Activated gamma-delta T cell treated with Interleukin-2 at 50 U/mL for 16 hours (primary cell): Measurements from ENCODE around the gene RALGAPA2.

Source experiments
- DNase-seq: peaks from one replicate; pipeline ENCODE4 v3.0.0-alpha.2; 2020

Gene RALGAPA2

GRCh38 chr20:20712474-20713243 is at the start of gene RALGAPA2:
RALGAPA2 (minus strand) TSS chr20:20712644; CDS start chr20:20712480, 164 bp downstream.
- peak; percentile 95 for DNase-seq

- no peak for DNase-seq
Observed at GRCh38 chr20:20761301-20761700, 48.9 kb upstream of the RALGAPA2 start.

DNA sequence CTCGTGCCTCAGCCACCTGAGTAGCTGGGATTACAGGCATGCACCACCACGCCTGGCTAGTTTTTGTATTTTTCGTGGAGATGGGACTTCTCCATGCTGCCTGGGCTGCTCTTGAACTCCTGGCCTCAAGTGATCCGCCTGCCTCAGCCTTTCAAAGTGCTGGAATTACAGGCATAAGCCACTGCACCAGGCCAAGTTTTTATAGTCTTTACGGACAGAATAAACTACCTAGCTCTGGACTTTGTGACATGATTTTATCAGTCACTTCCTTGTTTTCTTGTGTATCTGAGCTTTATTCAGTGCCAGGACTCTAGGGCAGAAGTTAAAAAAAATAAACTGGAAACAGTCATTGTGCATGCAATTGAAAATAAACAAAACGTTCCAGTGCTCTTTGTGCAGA is 46.7 kb upstream of the RALGAPA2 start:
- no peak for DNase-seq

GRCh38 chr20:20755674-20756319 is 43.4 kb upstream of the RALGAPA2 start:
- DNase-seq = no peak

DNA sequence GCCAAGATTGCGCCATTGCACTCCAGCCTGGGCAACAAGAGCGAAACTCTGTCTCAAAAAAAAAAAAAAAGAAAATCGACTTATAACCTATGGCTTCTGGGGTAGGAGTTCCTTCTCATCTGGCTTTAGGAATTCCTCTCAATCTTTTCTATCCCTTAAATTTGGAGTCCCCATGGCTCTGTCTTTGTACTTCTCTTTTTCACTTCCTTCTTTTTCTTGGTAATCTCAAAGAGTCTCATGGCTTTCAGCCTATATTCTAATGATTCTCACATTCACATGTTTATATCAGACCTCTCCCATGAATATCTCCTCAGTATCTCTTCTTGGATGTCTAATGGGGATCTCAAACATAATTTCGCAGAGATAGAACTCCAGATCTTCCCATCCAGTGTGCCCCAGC is 42.8 kb upstream of the RALGAPA2 start:
- no peak for DNase-seq

DNA sequence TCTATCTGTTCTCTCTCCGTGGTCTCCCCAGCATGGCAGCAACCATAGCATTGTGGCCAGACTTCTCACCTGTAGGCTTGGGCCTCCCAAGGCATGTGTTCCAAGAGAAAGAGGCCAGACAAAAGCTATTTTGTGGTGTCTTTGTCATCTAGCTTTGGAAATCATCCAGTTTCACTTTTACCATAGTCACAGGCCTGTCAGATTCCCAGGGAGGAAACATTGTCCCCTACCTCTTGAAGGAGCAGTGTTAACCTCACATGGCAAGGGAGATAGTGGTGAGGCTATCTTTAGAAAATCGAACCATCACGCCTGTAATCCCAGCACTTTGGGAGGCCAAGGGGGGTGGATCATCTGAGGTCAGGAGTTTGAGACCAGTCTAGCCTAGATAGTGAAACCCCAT is 42.3 kb upstream of the RALGAPA2 start:
- no peak for DNase-seq

- DNase-seq = no peak
Observed at GRCh38 chr20:20752712-20753111, 40.3 kb upstream of the RALGAPA2 start.

GRCh38 chr20:20747298-20747697 is 34.9 kb upstream of the RALGAPA2 start:
- DNase-seq = no peak

GRCh38 chr20:20744170-20744725 is 31.8 kb upstream of the RALGAPA2 start:
- DNase-seq = no peak

GRCh38 chr20:20743511-20744169 is 31.2 kb upstream of the RALGAPA2 start:
- no peak for DNase-seq

DNA sequence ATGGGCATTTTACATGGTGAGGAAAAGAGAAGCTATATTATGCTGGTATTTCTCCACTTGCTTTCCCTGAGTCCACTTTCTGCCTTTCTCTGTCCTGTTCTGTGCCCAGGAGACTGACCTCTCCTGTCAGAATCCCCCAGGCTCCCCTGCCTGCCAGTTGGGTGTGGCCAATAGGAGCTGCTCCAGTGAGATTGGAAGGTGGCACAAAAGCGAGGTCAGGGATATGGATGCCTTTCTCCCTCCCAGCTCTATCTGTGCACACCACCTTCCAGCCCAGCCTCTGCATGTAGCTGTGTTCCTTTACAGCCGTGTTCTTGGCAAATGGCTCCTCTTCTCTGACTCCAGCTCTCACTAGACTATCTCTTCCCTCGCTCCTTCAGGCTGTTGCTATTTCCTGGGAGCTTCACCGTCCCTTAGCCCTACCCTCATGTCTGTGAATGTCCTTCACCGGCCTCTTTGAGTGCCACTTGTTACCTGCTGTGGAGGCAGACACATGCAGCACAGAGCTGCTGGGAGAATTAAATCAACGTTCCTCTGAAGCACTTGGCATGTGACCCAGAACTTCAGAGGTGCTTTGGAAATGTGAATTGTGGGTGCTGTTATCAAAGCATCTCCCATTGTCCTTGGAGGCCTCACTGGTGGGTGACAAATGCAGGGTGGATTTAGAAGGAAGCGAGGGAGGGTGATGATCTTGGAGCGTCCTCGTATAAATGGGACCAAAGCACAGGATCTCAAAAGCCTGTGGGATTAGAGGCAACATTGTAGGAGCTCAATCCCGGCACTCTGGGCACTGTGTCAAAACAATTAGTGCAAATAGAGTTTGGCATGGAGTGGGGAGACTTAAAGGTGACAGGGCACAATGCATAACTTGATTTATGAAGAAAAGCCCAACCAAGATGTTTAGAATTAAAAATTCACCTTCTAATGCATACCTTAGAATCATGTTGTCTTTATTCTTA is 28.9 kb upstream of the RALGAPA2 start:
- no peak for DNase-seq

DNA sequence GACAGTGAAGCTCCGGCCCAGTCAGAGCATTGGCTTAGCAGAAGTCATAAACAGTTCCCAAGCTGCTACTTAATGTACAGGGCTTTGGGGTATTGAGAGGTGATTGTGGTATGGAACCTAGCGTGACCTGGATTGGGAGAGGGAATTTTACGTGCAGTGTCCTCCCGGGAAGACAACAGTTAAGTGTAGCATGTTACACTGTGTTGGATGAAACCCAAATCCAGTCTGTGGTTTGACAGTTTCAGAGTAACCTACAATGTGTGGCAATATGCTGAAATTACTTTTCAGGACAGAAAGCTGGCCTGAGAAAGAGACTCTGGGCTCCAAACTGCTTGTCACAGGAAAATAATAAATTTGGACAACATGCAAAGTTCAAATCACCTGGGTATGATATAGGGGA is 28.1 kb upstream of the RALGAPA2 start:
- no peak for DNase-seq

- DNase-seq = no peak
Observed at GRCh38 chr20:20737158-20737557, 24.7 kb upstream of the RALGAPA2 start.

DNA sequence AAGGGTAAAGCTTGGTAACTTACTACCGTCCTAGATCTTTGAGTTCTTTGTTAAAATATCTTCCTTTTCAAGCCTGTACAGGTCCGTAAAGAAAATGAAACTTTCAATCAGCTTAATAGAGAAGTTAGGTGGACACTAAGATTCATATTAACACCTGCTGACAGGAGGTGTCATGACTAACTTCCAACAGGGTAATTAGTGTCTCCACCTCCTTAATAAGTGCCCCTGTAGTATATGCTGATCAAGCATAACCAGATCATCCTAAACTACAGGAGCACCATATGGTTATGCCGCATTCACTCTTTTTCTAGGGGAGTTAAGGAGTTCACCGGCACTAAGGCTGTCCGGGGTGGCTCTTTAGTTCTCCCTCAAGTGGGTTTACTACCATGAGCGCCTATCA is 23.9 kb upstream of the RALGAPA2 start:
- DNase-seq = no peak

DNA sequence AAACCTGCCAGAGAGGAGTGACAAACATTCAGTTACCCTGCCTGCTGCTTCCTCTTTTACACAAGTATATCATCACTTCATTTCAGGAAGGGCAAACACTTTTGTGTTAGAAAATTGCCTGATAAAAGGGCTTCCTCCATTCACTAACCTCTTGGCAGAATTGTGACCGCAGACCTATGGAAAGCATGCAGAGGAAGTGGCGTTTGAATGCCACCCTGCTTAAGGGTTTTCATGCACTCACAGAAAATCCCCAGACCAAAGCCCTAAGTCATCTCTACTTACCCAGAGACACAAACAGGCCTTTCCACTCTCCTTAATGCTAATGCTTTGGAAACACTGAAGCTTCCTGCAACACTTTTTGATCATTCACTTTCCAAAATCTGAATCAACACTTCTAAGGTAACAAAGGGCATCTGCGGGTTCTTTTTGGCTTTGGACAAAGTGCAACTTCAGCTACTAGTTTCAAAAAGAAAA is 22.1 kb upstream of the RALGAPA2 start:
- DNase-seq = no peak

- no peak for DNase-seq
Observed at GRCh38 chr20:20733943-20734342, 21.5 kb upstream of the RALGAPA2 start.

DNA sequence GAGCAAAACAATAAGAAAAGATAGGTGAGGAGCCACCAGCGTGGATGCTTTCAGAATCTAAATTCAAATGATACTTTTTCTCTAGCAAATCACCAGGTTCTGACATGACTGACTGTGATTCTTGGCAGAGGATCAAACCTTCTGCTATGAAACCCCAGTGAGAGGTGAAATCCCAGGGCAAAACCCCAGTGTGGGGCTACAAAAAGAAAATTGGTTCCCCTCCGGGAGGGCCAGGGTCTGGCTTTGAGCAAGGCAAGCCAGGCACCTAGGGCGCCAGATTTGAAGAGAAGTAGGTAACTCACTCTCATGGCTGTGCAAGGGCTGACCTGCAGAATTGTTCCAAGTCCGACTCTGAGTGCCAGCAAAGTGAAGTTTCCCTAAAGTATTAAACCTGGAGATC is 20.2 kb upstream of the RALGAPA2 start:
- DNase-seq = no peak

- DNase-seq = no peak
Observed at GRCh38 chr20:20731945-20732296, 19.5 kb upstream of the RALGAPA2 start.

DNA sequence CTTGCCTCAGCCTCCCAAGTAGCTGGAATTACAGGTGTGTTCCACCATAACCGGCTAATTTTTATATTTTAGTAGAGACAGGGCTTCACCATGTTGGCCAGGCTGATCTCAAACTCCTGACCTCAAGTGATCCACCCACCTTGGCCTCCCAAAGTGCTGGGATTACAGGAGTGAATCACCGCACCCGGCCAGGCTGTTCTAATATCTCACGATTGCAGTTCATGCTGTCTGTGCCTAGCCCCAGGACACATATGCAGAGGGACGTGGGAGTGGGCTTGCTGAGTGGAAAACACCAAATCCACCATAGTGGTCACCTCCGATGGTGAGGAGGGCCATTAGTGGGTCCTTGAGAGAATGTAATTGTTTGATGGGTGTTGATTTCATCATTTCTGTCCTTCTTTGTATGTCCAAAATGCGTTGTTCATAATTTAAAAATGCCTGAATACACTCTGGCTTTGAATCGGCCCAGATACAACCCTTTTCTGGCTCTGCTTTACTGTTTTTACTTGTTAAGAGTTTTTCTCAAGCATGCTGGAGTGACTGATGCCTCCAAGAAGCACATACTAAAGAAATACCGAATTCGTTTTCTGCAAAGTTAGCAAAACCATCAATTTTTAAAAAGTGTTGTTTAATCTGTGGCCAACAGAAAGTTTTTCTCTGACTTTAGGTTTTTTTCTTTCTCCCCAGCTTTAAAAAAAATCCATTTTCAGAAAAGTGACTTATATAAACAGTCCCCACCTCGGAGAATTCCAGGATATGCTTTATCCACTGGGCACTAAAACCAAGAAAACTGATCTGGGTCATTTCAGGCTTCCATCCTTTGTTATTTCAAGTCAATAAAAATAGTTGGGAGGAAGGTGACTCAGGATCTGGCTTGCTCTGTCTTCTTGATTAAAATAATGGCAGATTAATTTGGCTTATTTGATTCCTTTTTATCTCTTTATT is 18.8 kb upstream of the RALGAPA2 start:
- no peak for DNase-seq

- DNase-seq = no peak
Observed at GRCh38 chr20:20729563-20729962, 17.1 kb upstream of the RALGAPA2 start.

- DNase-seq = no peak
Observed at GRCh38 chr20:20721489-20721888, 9.0 kb upstream of the RALGAPA2 start.
